ENCODE results near the gene TCF7L1. TPM values are rescaled to one million over a fixed set of nuclear protein-coding genes. Genes with fewer than 3 reads are reported as not detected.

TCF7L1 gene
- polyA plus RNA-seq, 1 donor from 2014 or later = not detected

DNA sequence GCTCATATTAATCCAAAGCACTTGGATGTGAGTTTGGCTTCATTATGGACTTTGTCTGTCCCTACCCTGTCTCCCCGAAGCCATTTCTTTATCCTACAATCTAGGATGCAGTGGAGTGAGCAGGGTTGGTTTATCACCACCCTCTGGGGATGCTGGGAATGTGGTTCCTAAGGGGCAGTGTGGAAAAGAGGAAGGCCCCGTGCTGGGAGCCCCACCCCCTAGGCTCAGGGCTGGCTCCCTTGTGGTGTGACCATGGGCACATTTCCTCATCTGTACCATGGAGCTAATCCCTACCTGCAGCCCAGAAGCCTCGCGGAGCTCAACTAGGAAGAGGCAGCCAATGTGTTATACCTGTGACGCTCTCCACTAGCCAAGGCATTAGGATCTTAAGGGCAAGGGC, 102.1 kb downstream of the TCF7L1 start:
- H3K4me3 ChIP-seq (ENCODE audit: low read length) = no peak overlapping the region
- no peaks in the 10 kb centered on the region for H3K27me3 ChIP-seq (ENCODE audit: insufficient read depth, low read depth, low read length)
- H3K79me2 ChIP-seq (replicated peaks; ENCODE audit: insufficient read depth, low read length) = peaks cover 7% of the 10 kb centered on the region
- H3K9ac ChIP-seq (ENCODE audit: low read length) = no peak overlapping the region
- H3K36me3 ChIP-seq (ENCODE audit: insufficient read depth, low read length) = no peaks in the 10 kb centered on the region
- no peak for TF ChIP-seq SMC3 (conservative IDR thresholded peaks at IDR 0.05; ENCODE audit: poor library complexity)
- H3K9me2 ChIP-seq (ENCODE audit: insufficient read depth, low read length) = no peaks in the 10 kb centered on the region
- H3K4me2 ChIP-seq (ENCODE audit: low read length) = no peak overlapping the region
- peak overlapping the region; percentile 36 for H3K27ac ChIP-seq (ENCODE audit: low read length)
- H4K20me1 ChIP-seq (ENCODE audit: insufficient read depth) = no peaks in the 10 kb centered on the region
- no peaks in the 10 kb centered on the region for H3F3A ChIP-seq (ENCODE audit: insufficient read depth, low read length, poor library complexity, severe bottlenecking)
- no peaks in the 10 kb centered on the region for H3K9me3 ChIP-seq (ENCODE audit: low read length)
- no peak overlapping the region for H2AFZ ChIP-seq (ENCODE audit: low read depth, low read length)

GRCh38 chr2:85236084-85236483, 102.9 kb downstream of the TCF7L1 start:
- Histone ChIP-seq H3K9ac (ENCODE audit: low read length) (no peak overlapping the region), H3K36me3 (ENCODE audit: insufficient read depth, low read length) (no peaks in the 10 kb centered on the region), H3K27me3 (ENCODE audit: insufficient read depth, low read depth, low read length) (no peaks in the 10 kb centered on the region), H3K79me2 (replicated peaks; ENCODE audit: insufficient read depth, low read length) (peaks cover 7% of the 10 kb centered on the region), H3K4me2 (ENCODE audit: low read length) (no peak overlapping the region), H3K4me3 (ENCODE audit: low read length) (no peak overlapping the region), H3F3A (ENCODE audit: insufficient read depth, low read length, poor library complexity, severe bottlenecking) (no peaks in the 10 kb centered on the region), H2AFZ (ENCODE audit: low read depth, low read length) (no peak overlapping the region), H4K20me1 (ENCODE audit: insufficient read depth) (no peaks in the 10 kb centered on the region), H3K9me3 (ENCODE audit: low read length) (no peaks in the 10 kb centered on the region), H3K27ac (ENCODE audit: low read length) (no peak overlapping the region), H3K9me2 (ENCODE audit: insufficient read depth, low read length) (no peaks in the 10 kb centered on the region)
- TF ChIP-seq, protein P1, sequence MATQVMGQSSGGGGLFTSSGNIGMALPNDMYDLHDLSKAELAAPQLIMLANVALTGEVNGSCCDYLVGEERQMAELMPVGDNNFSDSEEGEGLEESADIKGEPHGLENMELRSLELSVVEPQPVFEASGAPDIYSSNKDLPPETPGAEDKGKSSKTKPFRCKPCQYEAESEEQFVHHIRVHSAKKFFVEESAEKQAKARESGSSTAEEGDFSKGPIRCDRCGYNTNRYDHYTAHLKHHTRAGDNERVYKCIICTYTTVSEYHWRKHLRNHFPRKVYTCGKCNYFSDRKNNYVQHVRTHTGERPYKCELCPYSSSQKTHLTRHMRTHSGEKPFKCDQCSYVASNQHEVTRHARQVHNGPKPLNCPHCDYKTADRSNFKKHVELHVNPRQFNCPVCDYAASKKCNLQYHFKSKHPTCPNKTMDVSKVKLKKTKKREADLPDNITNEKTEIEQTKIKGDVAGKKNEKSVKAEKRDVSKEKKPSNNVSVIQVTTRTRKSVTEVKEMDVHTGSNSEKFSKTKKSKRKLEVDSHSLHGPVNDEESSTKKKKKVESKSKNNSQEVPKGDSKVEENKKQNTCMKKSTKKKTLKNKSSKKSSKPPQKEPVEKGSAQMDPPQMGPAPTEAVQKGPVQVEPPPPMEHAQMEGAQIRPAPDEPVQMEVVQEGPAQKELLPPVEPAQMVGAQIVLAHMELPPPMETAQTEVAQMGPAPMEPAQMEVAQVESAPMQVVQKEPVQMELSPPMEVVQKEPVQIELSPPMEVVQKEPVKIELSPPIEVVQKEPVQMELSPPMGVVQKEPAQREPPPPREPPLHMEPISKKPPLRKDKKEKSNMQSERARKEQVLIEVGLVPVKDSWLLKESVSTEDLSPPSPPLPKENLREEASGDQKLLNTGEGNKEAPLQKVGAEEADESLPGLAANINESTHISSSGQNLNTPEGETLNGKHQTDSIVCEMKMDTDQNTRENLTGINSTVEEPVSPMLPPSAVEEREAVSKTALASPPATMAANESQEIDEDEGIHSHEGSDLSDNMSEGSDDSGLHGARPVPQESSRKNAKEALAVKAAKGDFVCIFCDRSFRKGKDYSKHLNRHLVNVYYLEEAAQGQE (IDR thresholded peaks at IDR 0.05; ENCODE audit: borderline replicate concordance) = no peak
- no peak for TF ChIP-seq SMC3 (conservative IDR thresholded peaks at IDR 0.05; ENCODE audit: poor library complexity)
- no peak for TF ChIP-seq RAD21 (conservative IDR thresholded peaks at IDR 0.05)
- TF ChIP-seq CTCF (IDR thresholded peaks at IDR 0.05; ENCODE audit: poor library complexity, severe bottlenecking) = no peak
- no peak for TF ChIP-seq POLR2AphosphoS5 (IDR thresholded peaks at IDR 0.05)
- no peak for TF ChIP-seq EZH2 (IDR thresholded peaks at IDR 0.05; ENCODE audit: borderline replicate concordance, insufficient read depth, low read length, poor library complexity, severe bottlenecking)
- TF ChIP-seq MXI1 (conservative IDR thresholded peaks at IDR 0.05; ENCODE audit: poor library complexity, severe bottlenecking) = no peak

DNA sequence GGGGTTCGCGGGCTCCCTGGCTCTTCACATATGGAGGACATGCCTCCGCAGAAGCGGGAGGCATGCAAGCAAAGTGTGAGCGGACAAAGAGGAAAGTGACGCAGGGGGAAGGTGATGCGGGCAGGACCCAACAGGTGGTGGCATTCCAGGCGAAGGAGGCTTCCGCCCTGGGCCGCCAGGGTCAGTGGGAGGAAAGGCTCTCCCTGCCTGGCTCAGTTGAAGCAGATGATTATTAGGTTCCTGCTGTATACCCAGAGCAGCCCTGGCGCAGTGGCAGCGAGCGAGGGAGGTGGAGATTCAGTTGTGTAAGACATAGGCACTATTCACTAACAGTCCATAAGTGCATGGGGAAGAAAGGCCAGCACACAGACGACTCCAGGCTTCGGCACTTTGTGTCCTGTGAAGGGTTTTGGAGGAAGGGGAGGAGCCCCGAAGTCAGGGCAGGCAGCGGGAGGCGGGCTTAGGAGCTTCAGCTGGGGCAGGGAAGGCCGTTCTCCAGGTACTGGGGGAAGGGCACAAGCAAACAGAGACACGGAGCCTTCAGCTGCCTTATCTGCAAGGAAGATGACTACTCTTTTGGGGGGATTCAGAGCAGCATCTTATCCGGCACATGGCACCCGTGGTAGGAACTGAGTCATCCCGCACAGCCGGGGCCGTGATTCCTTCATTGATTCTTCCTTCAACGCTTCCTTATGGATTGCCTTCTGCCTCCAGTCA, 104.8 kb downstream of the TCF7L1 start:
- Histone ChIP-seq H3K9ac (ENCODE audit: low read length) (no peak overlapping the region), H4K20me1 (ENCODE audit: insufficient read depth) (no peaks in the 10 kb centered on the region), H3F3A (ENCODE audit: insufficient read depth, low read length, poor library complexity, severe bottlenecking) (no peaks in the 10 kb centered on the region), H3K36me3 (ENCODE audit: insufficient read depth, low read length) (no peaks in the 10 kb centered on the region), H3K4me2 (ENCODE audit: low read length) (no peak overlapping the region), H3K27me3 (ENCODE audit: insufficient read depth, low read depth, low read length) (no peaks in the 10 kb centered on the region), H3K9me3 (ENCODE audit: low read length) (no peaks in the 10 kb centered on the region), H3K9me2 (ENCODE audit: insufficient read depth, low read length) (no peaks in the 10 kb centered on the region), H2AFZ (ENCODE audit: low read depth, low read length) (no peak overlapping the region), H3K79me2 (replicated peaks; ENCODE audit: insufficient read depth, low read length) (no peaks in the 10 kb centered on the region), H3K27ac (ENCODE audit: low read length) (no peak overlapping the region), H3K4me3 (ENCODE audit: low read length) (no peak overlapping the region)
- no peak for TF ChIP-seq POLR2AphosphoS5 (IDR thresholded peaks at IDR 0.05)
- no peak for TF ChIP-seq EP300 (conservative IDR thresholded peaks at IDR 0.05; ENCODE audit: poor library complexity, severe bottlenecking)
- TF ChIP-seq, protein P1 (IDR thresholded peaks at IDR 0.05; ENCODE audit: borderline replicate concordance) = no peak
- TF ChIP-seq EZH2 (IDR thresholded peaks at IDR 0.05; ENCODE audit: borderline replicate concordance, insufficient read depth, low read length, poor library complexity, severe bottlenecking) = no peak
- TF ChIP-seq RAD21 (conservative IDR thresholded peaks at IDR 0.05) = no peak
- no peak for TF ChIP-seq TAF1 (IDR thresholded peaks at IDR 0.05; ENCODE audit: low read depth)
- no peak for TF ChIP-seq MXI1 (conservative IDR thresholded peaks at IDR 0.05; ENCODE audit: poor library complexity, severe bottlenecking)
- TF ChIP-seq CTCF (IDR thresholded peaks at IDR 0.05; ENCODE audit: poor library complexity, severe bottlenecking) = no peak
- no peak for TF ChIP-seq SMC3 (conservative IDR thresholded peaks at IDR 0.05; ENCODE audit: poor library complexity)
